Activated T-helper 1 cell treated with Interleukin-2 at 50 U/mL for 16 hours (primary cell): ENCODE measurements around the gene COX7A2L.

Experiments
- DNase-seq: peaks from one replicate; pipeline ENCODE4 v3.0.0-alpha.2; 2020; ENCODE audit warnings: low read depth

COX7A2L gene

GRCh38 chr2:42317486-42317885 lies 43.5 kb downstream of the COX7A2L start:
- DNase-seq, result no peak

- DNase-seq, result no peak
Observed at GRCh38 chr2:42316910-42317309, 44.1 kb downstream of the COX7A2L start.

GRCh38 chr2:42315844-42316470 lies 45.1 kb downstream of the COX7A2L start:
- no peak for DNase-seq

- DNase-seq, result no peak
Observed at GRCh38 chr2:42314892-42315468, 46.0 kb downstream of the COX7A2L start.

- DNase-seq, result no peak
Observed at GRCh38 chr2:42312106-42312505, 48.9 kb downstream of the COX7A2L start.

GRCh38 chr2:42310007-42310515 lies 51.0 kb downstream of the COX7A2L start:
- no peak for DNase-seq

GRCh38 chr2:42309366-42309765 lies 51.7 kb downstream of the COX7A2L start:
- no peak for DNase-seq

GRCh38 chr2:42307180-42307579 lies 53.8 kb downstream of the COX7A2L start:
- no peak for DNase-seq

- no peak for DNase-seq
Observed at GRCh38 chr2:42304059-42304713, 56.8 kb downstream of the COX7A2L start.

- DNase-seq, result no peak
Observed at GRCh38 chr2:42303252-42303651, 57.8 kb downstream of the COX7A2L start.

- no peak for DNase-seq
Observed at GRCh38 chr2:42300527-42300926, 60.5 kb downstream of the COX7A2L start.
